Ovary (tissue), 10 donors: Measurements from ENCODE around the gene GLA. TPM values are rescaled to one million over a fixed set of nuclear protein-coding genes. Genes with fewer than 3 reads are reported as not detected.

ENCODE experiments used
- DNase-seq, 5 donors: peaks; one replicate each; pipeline ENCODE4 v3.0.0-alpha.2; 2019 to 2020
- H3K27ac ChIP-seq, 2 donors: fragments of 200-600 bp; one replicate each; pipeline versions ENCODE4 v1.5.1 to v1.8.0; 2019 to 2022
- H3K27me3 ChIP-seq: fragments of 200-600 bp; one replicate; pipeline ENCODE4 v1.8.0; 2022
- H3K36me3 ChIP-seq: fragments of 200-600 bp; sonication (generic); one replicate; pipeline ENCODE4 v1.5.1; 2019
- H3K4me1 ChIP-seq: one replicate; pipeline ENCODE4 v1.8.1; 2013; ENCODE audit warnings: mild to moderate bottlenecking, moderate library complexity; ENCODE audit not compliant: insufficient read depth
- H3K4me3 ChIP-seq: fragments of 200-600 bp; sonication (generic); one replicate; pipeline ENCODE4 v1.5.1; 2017
- H3K9me3 ChIP-seq, 2 donors: fragments of 200-600 bp in 1 of 2; sonication (generic) in 1 of 2; one replicate each; pipeline versions ENCODE4 v1.5.1 to v1.8.1; 2013 to 2019; ENCODE audit warnings: mild to moderate bottlenecking in 1 of 2, moderate library complexity in 1 of 2
- CTCF ChIP-seq, 3 donors: fragments of 450-650 bp in 2 of 3; fragments of 200-600 bp in 1 of 3; IDR thresholded peaks; one replicate each; pipeline versions ENCODE4 v1.5.1 to v1.8.0; 2016 to 2022; ENCODE audit warnings: antibody characterized with exemption in 3 of 3, mild to moderate bottlenecking in 1 of 3
- EP300 ChIP-seq: sonication (generic); formaldehyde crosslinking; IDR thresholded peaks from one replicate; pipeline ENCODE4 v1.6.1; 2017; ENCODE audit warnings: antibody characterized with exemption
- POLR2A ChIP-seq: fragments of 450-650 bp; IDR thresholded peaks from one replicate; pipeline ENCODE4 v1.6.1; 2017; ENCODE audit warnings: antibody characterized with exemption, mild to moderate bottlenecking, moderate library complexity
- WGBS, 3 donors: extraction: QIAGEN DNeasy Blood & Tissue Kit in 1 of 3; methylation state at CpG; one replicate each; pipeline versions ENCODE4 v1.1.5 to v1.1.7; 2013 to 2017; 5-methylcytosine and 5-hydroxymethylcytosine counted together
- intact Hi-C, 4 donors: fragments of 100-400 bp; cut with DNase I; formaldehyde crosslinking; loops; one replicate each; pipeline versions ENCODE4 v1.11.0 to v1.15.1; 2022 to 2023
- long read RNA-seq, 3 donors: library from polyadenylated mRNA in 2 of 3; unstranded in 2 of 3; transcript quantifications; one replicate each; pipeline ENCODE4 v2.0.0 and lab custom pipeline, GENCODE V29; 2021 to 2026
- polyA plus RNA-seq, 2 donors: library from polyadenylated mRNA; stranded (reverse); fragments of 200-250 nt in 1 of 2; fragments of 350-450 nt in 1 of 2; fragmentation: Illumina TruSeq in 1 of 2; extraction: RNeasy Lipid Tissue Mini Kit (QIAGEN cat#74804) in 1 of 2; gene quantifications; one replicate each; pipeline ENCODE4 v1.2.3, GENCODE V29; 2013 to 2014
- total RNA-seq, 7 donors: library from RNA; depleted of rRNA in 2 of 7; stranded (reverse); fragments of >200 nt in 2 of 7; fragmentation: NEBNext Ultra II Directional in 3 of 7; extraction: Animal tissue kit (Norgen Biotek cat#: 25700) in 3 of 7; gene quantifications; one replicate each; pipeline versions ENCODE4 v1.1.0 to v1.2.4, GENCODE V29; 2016 to 2023
- donor health status: DM: no; HTN: no; CAD: no; lungs with moderate emphysema.
- donor health status: DM: no; HTN: no; CAD: no.
- donor health status: Bipolar disorder and iron deficiency.
- donor health status: DM: yes; HTN: yes; CAD: no.
- donor health status: DM: no; HTN: no; CAD: no.
- donor health status: DM: yes; HTN: yes; CAD: no.

The GLA gene
- total RNA-seq (10 to 100 TPM; 10.1 to 21.5 (median 15.8) TPM), polyA plus RNA-seq (10 to 100 TPM; 17.0 to 29.9 TPM)
- long read RNA-seq, donor 1, transcript GLA-204 (3 exons, 793 nt), result minor isoform, 8 of 46 reads
- long read RNA-seq, donor 1, transcript GLA-201 (7 exons, 1,318 nt), result major isoform, 36 of 46 reads
- long read RNA-seq, donor 1, partial matches to known transcripts, result 0 of 46 reads
- long read RNA-seq, donor 1, other reads (novel, unspliced or antisense), result 2 of 46 reads
- long read RNA-seq, donor 2, transcript GLA-201 (7 exons, 1,318 nt), result major isoform, 12 of 20 reads
- long read RNA-seq, donor 2, transcript GLA-202 (2 exons, 618 nt), result minor isoform, 5 of 20 reads
- long read RNA-seq, donor 2, partial matches to known transcripts, result 0 of 20 reads
- long read RNA-seq, donor 2, other reads (novel, unspliced or antisense), result 0 of 20 reads
- long read RNA-seq, donor 3, transcript GLA-201 (7 exons, 1,318 nt), result major isoform, 10 of 17 reads
- long read RNA-seq, donor 3, partial matches to known transcripts, result 0 of 17 reads
- long read RNA-seq, donor 3, other reads (novel, unspliced or antisense), result 4 of 17 reads

GRCh38 chrX:101407748-101408531 is at the start of gene GLA, which contains the start of gene HNRNPH2:
TSS of gene GLA (minus strand) at chrX:101407925. CDS start at chrX:101407903, 22 bp downstream.
TSS of gene HNRNPH2 (plus strand) at chrX:101408222. CDS start at chrX:101411989, 3,767 bp downstream.
- Histone ChIP-seq H3K27me3 (no peaks in the 10 kb centered on the region), H3K27ac (peak within 1 kb of the TSS; percentile 87 to 90), H3K9me3 (no peaks in the 10 kb centered on the region), H3K4me3 (peak within 1 kb of the TSS; percentile 56), H3K4me1 (peaks cover 1% of the 10 kb centered on the region), H3K36me3 (no peaks in the 10 kb centered on the region)
- peak; percentile 86 to 93 (median 88) for DNase-seq
- peak; percentile 91 for TF ChIP-seq POLR2A
- TF ChIP-seq EP300, result peak; percentile 76
- peak in 1 of 3 donors; percentile 23 for TF ChIP-seq CTCF (IDR thresholded peaks at IDR 0.05)
- 27 to 47% (median 34%) methylated on average over 47 of the region's 47 CpGs for WGBS, 3 donors
- intact Hi-C loops, result no loop called here

GRCh38 chrX:101452056-101452455 is 44.3 kb upstream of the GLA start:
- 66 to 71% (median 70%) methylated on average over 3 of the region's 3 CpGs for WGBS, 3 donors
- intact Hi-C loops, result no loop called here
- Histone ChIP-seq H3K27me3 (no peaks in the 10 kb centered on the region), H3K4me3 (no peak overlapping the region), H3K9me3 (no peaks in the 10 kb centered on the region), H3K4me1 (no peaks in the 10 kb centered on the region), H3K27ac (no peak overlapping the region), H3K36me3 (no peaks in the 10 kb centered on the region)
- no peak for DNase-seq
- TF ChIP-seq POLR2A (no peak), EP300 (no peak), CTCF (IDR thresholded peaks at IDR 0.05) (no peak)

- Histone ChIP-seq H3K4me3 (no peak overlapping the region), H3K27ac (no peak overlapping the region), H3K27me3 (no peaks in the 10 kb centered on the region), H3K9me3 (no peaks in the 10 kb centered on the region), H3K4me1 (no peaks in the 10 kb centered on the region), H3K36me3 (no peaks in the 10 kb centered on the region)
- intact Hi-C loops, result no loop called here
- DNase-seq, result peak in 1 of 5 donors; percentile 58
- TF ChIP-seq POLR2A, result no peak
- TF ChIP-seq CTCF (IDR thresholded peaks at IDR 0.05), result no peak
- TF ChIP-seq EP300, result no peak
- WGBS, 3 donors, result 42 to 56% (median 50%) methylated on average over 2 of the region's 2 CpGs
Measured at GRCh38 chrX:101450961-101451360, 43.2 kb upstream of the GLA start.

- Histone ChIP-seq H3K9me3 (no peaks in the 10 kb centered on the region), H3K27me3 (no peaks in the 10 kb centered on the region), H3K4me3 (no peak overlapping the region), H3K4me1 (no peaks in the 10 kb centered on the region), H3K36me3 (no peaks in the 10 kb centered on the region), H3K27ac (no peak overlapping the region)
- 53 to 59% (median 57%) methylated on average over 2 of the region's 2 CpGs for WGBS, 3 donors
- intact Hi-C loops, result no loop called here
- no peak for TF ChIP-seq POLR2A
- DNase-seq, result no peak
Measured at GRCh38 chrX:101450085-101450484, 42.4 kb upstream of the GLA start.
